Mucosa of stomach (tissue), 1 donor: ENCODE data around the gene LMF1.
"Not testable (repeated sequence)": the region's sequence is repeated elsewhere in the genome, so short reads cannot be mapped to it uniquely, and the experiment has no call there.

ENCODE experiments used
- H3K27me3 ChIP-seq: one replicate; pipeline ENCODE4 v1.7.0; 2013; ENCODE audit warnings: mild to moderate bottlenecking, low read length; ENCODE audit not compliant: control insufficient read depth, insufficient read depth
- H3K36me3 ChIP-seq: one replicate; pipeline ENCODE4 v1.7.0; 2013; ENCODE audit warnings: low read length; ENCODE audit not compliant: control insufficient read depth, insufficient read depth
- H3K4me1 ChIP-seq: one replicate; pipeline ENCODE4 v1.7.0; 2013; ENCODE audit warnings: mild to moderate bottlenecking, low read length; ENCODE audit not compliant: control insufficient read depth, insufficient read depth
- H3K4me3 ChIP-seq: one replicate; pipeline ENCODE4 v1.7.0; 2013; ENCODE audit warnings: low read length
- H3K9ac ChIP-seq: one replicate; pipeline ENCODE4 v1.7.0; 2013; ENCODE audit warnings: mild to moderate bottlenecking, low read length, moderate library complexity
- H3K9me3 ChIP-seq: one replicate; pipeline ENCODE4 v1.7.0; 2013; ENCODE audit warnings: mild to moderate bottlenecking, low read length, moderate library complexity; ENCODE audit not compliant: control insufficient read depth
- donor health status: Pancreatic carcinoma.

The LMF1 gene

GRCh38 chr16:888456-888855, 82.3 kb downstream of the LMF1 start:
- H3K9me3 ChIP-seq, H3K27me3 ChIP-seq, H3K4me1 ChIP-seq, H3K4me3 ChIP-seq, H3K9ac ChIP-seq, H3K36me3 ChIP-seq: not testable (repeated sequence)

DNA sequence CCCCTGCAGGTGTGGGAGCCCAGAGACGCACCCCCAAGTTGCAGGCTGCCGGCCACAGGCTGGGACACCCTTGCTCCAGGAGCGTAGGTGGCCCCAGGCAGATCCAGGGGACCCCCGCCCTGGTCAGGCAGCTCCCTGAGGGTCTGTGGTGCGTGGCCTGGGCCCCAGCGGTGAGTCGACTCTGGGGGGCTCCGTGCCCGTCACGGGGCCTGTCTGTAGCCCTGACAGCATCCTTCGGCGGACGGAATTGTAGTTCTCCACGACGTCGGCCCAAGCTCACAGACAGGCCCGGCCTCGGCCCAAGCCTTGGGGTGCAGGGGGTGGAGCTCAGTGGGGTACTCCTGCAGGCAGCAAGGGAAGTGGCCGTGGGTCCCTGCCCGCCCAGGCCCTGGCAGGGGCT, 82.9 kb downstream of the LMF1 start:
- no peak overlapping the region for H3K4me3 ChIP-seq
- H3K36me3 ChIP-seq: no peaks in the 10 kb centered on the region
- H3K27me3 ChIP-seq: no peaks in the 10 kb centered on the region
- no peak overlapping the region for H3K9ac ChIP-seq
- H3K4me1 ChIP-seq: no peaks in the 10 kb centered on the region
- no peaks in the 10 kb centered on the region for H3K9me3 ChIP-seq

GRCh38 chr16:886802-887731, 83.7 kb downstream of the LMF1 start:
- Histone ChIP-seq H3K9ac (no peak overlapping the region), H3K4me3 (no peak overlapping the region), H3K27me3 (no peaks in the 10 kb centered on the region), H3K4me1 (no peaks in the 10 kb centered on the region), H3K9me3 (no peaks in the 10 kb centered on the region), H3K36me3 (no peaks in the 10 kb centered on the region)

DNA sequence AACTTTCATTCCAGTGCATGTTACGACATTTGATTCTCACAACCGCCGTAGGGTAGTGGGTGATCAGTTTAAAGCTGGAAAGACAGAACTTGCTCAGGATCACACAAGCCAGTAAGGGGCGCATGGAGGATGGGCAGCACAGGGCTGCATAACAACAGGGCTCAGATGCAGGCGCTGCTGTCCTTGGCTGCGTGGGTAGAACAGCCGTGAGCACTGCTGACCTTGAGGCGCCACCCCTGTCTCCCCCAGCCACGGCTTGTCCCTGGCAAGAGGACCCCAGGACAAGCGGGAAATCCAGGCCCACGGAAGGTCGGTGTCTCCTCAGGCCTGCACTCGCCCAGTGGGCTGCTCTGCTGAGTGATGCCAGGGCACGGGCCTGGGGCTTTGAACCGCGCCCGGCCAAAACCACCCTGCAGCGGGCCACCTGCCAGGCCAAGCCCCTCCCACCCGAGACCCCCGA, 84.7 kb downstream of the LMF1 start:
- H3K4me3 ChIP-seq: no peak overlapping the region
- H3K9ac ChIP-seq: no peak overlapping the region
- no peaks in the 10 kb centered on the region for H3K4me1 ChIP-seq
- no peaks in the 10 kb centered on the region for H3K36me3 ChIP-seq
- H3K27me3 ChIP-seq: no peaks in the 10 kb centered on the region
- no peaks in the 10 kb centered on the region for H3K9me3 ChIP-seq

DNA sequence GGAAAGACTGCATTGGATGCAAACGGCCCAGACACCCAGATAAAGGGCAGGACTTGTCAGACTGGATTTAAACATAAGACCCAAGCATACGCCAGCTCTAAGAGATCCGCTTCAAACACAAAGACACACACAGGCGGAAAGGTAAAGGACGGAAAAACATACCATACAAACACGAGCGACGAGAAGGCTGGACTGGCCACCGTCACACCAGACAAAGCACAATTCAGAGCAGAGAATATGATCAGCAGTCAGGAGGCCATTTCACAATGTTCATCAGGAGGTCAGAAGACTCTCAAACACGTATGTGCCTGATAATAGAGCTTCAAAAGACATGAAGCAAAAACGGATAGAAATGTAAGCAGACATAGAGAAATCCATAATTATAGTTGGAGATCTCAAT, 85.4 kb downstream of the LMF1 start:
- H3K4me1 ChIP-seq: no peaks in the 10 kb centered on the region
- no peak overlapping the region for H3K4me3 ChIP-seq
- no peak overlapping the region for H3K9ac ChIP-seq
- no peaks in the 10 kb centered on the region for H3K36me3 ChIP-seq
- no peaks in the 10 kb centered on the region for H3K27me3 ChIP-seq
- no peaks in the 10 kb centered on the region for H3K9me3 ChIP-seq

DNA sequence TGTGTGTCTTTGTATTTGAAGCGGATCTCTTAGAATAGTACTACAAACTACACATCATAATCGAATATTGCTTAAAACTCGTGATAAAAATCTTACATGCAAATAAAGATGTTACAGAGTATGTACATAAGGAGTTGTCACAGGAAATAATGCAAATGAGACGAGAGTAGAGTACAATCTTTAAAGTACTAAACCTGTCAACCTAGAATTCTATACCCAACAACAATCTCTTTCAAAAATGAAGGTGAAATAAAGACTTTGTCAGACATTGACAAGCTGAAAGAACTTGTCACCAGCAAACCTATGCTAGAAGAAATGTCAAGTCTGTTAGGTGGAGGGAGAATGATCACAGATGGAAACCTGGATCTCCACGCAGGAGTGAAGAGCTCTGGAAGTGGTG, 86.6 kb downstream of the LMF1 start:
- H3K4me3 ChIP-seq: no peak overlapping the region
- H3K4me1 ChIP-seq: no peaks in the 10 kb centered on the region
- H3K27me3 ChIP-seq: no peaks in the 10 kb centered on the region
- no peaks in the 10 kb centered on the region for H3K36me3 ChIP-seq
- H3K9me3 ChIP-seq: no peaks in the 10 kb centered on the region
- no peak overlapping the region for H3K9ac ChIP-seq

DNA sequence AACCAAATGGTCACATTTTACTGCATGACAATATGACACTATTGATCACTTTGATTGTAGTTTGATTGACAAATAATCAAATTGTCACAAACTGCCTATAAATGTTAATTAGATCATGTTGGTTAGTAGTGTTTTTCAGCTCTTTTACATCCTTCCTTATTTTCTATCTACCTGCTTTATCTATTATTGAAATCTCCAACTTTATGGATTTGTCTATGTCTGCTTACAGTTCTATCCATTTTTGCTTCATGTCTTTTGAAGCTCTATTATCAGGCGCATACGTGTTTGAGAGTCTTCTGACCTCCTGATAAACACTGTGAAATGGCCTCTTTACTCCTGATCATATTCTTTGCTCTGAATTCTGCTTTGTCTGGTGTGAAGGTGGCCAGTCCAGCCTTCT, 87.0 kb downstream of the LMF1 start:
- Histone ChIP-seq H3K9ac (no peak overlapping the region), H3K4me1 (no peaks in the 10 kb centered on the region), H3K27me3 (no peaks in the 10 kb centered on the region), H3K4me3 (no peak overlapping the region), H3K9me3 (no peaks in the 10 kb centered on the region), H3K36me3 (no peaks in the 10 kb centered on the region)

GRCh38 chr16:883340-883739, 87.4 kb downstream of the LMF1 start:
- Histone ChIP-seq H3K36me3 (no peaks in the 10 kb centered on the region), H3K9me3 (no peaks in the 10 kb centered on the region), H3K9ac (no peak overlapping the region), H3K27me3 (no peaks in the 10 kb centered on the region), H3K4me1 (no peaks in the 10 kb centered on the region), H3K4me3 (no peak overlapping the region)

DNA sequence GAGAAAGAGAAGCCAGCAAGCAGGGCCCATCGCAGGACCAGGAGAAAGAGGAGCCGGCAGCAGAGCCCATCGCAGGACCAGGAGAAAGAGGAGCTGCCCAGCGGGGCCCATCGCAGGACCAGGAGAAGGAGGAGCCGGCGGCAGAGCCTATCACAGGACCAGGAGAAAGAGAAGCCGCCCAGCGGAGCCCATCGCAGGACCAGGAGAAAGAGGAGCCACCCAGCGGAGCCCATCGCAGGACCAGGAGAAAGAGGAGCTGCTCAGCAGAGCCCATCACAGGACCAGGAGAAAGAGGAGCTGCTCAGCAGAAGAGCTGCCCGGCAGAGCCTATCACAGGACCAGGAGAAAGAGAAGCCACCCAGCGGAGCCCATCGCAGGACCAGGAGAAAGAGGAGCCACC, 88.1 kb downstream of the LMF1 start:
- not testable (repeated sequence) for H3K9me3 ChIP-seq, H3K36me3 ChIP-seq, H3K9ac ChIP-seq, H3K4me3 ChIP-seq, H3K27me3 ChIP-seq, H3K4me1 ChIP-seq

GRCh38 chr16:882256-882655, 88.5 kb downstream of the LMF1 start:
- no peaks in the 10 kb centered on the region for H3K4me1 ChIP-seq
- no peak overlapping the region for H3K9ac ChIP-seq
- H3K4me3 ChIP-seq: no peak overlapping the region
- no peaks in the 10 kb centered on the region for H3K9me3 ChIP-seq
- no peaks in the 10 kb centered on the region for H3K27me3 ChIP-seq
- no peaks in the 10 kb centered on the region for H3K36me3 ChIP-seq

DNA sequence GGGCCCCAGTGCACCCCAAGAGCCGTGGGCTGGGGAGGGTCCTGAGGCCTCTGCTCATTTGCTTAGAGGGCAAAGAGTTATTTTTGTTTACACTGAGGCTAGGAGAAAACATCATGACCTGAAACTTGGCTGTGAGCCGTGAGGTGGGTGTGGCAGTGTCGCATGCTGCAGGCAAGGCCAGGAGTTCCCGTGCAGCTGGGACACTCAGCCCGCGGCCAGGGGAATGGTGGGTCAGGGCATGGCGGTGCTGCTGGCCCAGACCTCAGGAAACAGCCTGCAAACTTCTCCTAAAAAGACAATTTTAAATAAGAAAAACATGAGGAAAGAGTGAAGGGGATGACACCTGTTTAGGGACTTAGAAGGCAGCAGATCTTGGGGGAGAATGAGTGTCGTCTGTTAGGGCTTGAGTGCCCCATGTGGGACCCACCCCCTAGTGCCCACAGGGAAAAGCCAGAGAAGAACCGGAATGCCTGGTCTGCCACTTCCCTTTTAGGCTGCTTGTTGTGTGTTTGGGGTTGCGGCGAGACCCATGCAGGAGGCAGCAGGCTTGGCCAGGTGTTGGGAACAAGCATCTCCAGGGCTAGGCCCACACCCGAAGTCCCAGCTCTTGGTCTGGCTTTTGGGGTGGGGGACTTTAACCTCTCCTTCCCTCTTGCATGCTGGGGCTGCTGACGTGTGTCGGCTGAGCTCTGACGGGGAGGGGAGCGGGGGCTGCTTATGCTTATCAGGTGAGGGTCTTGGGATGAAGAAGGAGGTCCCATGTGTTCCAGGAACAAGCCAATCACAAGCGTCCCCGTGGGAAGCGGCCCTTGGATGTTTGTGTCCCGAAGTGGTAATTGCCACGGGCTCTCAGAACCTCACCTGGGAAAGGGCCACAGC, 89.3 kb downstream of the LMF1 start:
- H3K9ac ChIP-seq: no peak overlapping the region
- no peaks in the 10 kb centered on the region for H3K27me3 ChIP-seq
- no peaks in the 10 kb centered on the region for H3K36me3 ChIP-seq
- H3K4me1 ChIP-seq: no peaks in the 10 kb centered on the region
- H3K4me3 ChIP-seq: no peak overlapping the region
- no peaks in the 10 kb centered on the region for H3K9me3 ChIP-seq

GRCh38 chr16:880471-881171, 90.2 kb downstream of the LMF1 start:
- H3K4me1 ChIP-seq: no peaks in the 10 kb centered on the region
- no peak overlapping the region for H3K9ac ChIP-seq
- H3K36me3 ChIP-seq: no peaks in the 10 kb centered on the region
- H3K4me3 ChIP-seq: no peak overlapping the region
- no peaks in the 10 kb centered on the region for H3K27me3 ChIP-seq
- no peaks in the 10 kb centered on the region for H3K9me3 ChIP-seq
